ENCODE data around the gene RHBDF2. TPM values are rescaled to one million over a fixed set of nuclear protein-coding genes. Genes with fewer than 3 reads are reported as not detected.

RHBDF2 gene
- total RNA-seq, 1 donor from 2014 or later: 30.7 TPM

DNA sequence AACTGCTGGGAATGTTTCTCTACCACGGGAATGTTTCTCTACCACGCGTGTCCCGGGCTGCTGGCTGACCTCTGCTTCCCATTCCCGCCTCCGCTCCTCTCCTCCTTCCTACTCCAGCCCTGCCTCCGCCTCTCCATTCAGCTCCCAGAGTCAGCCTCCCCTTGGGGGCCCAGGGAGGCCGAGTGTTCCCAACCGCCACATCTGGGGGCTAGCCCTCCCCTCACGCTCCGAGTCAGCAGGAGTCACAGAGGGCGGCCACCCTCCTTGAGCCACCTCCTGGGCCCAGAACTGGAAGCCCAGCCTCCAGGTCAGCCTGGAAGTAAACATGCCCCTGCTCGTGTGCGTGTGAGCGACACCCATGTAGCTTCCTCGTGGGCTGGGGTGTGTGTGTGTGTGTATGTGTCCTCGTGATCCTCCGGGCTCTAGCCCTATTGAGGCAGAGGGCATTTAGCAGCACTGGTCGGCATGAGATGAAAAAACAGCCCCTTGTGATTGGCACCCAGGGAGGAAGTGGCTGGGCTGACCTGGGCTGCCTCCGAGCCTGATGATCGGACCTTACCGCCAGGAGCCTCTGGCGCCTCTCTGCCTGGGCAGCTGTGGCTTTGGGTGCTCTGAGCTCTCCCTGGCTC lies 29.0 kb upstream of the RHBDF2 start:
- Mint-ChIP-seq H3K27me3 (ENCODE audit: low read depth, unreplicated experiment) (no peaks in the 10 kb centered on the region), H3K9me3 (ENCODE audit: unreplicated experiment) (no peaks in the 10 kb centered on the region), H3K4me1 (ENCODE audit: low read depth, unreplicated experiment) (peaks cover 21% of the 10 kb centered on the region), H3K4me3 (ENCODE audit: unreplicated experiment) (peak overlapping the region; percentile 27), H3K27ac (ENCODE audit: unreplicated experiment) (peak overlapping the region; percentile 77), H3K36me3 (ENCODE audit: low read depth, unreplicated experiment) (peaks cover 3% of the 10 kb centered on the region)
- no peaks in the 10 kb centered on the region for H3K27me3 ChIP-seq (ENCODE audit: insufficient read depth, low read length)
- no peak for FAIRE-seq
- no peaks in the 10 kb centered on the region for H3K79me2 ChIP-seq (ENCODE audit: insufficient read depth, low read length)
- TF ChIP-seq EZH2 (IDR thresholded peaks at IDR 0.05; ENCODE audit: insufficient read depth, low read length) (no peak), CTCF (IDR thresholded peaks at IDR 0.05; ENCODE audit: insufficient read depth, low read depth, low read length) (no peak)
- DNase-seq (ENCODE audit: low read depth): no peak
- peak overlapping the region; percentile 66 for H3K27ac ChIP-seq (ENCODE audit: low read depth, low read length)
- peak overlapping the region; percentile 70 for H2AFZ ChIP-seq (ENCODE audit: low read depth, low read length)
- no peak overlapping the region for H3K4me3 ChIP-seq (ENCODE audit: insufficient read depth, low read depth, low read length)
- H3K9me3 ChIP-seq (ENCODE audit: insufficient read depth, low read depth, low read length): no peaks in the 10 kb centered on the region
- H3K9ac ChIP-seq (ENCODE audit: low read length): peak overlapping the region; percentile 60
- H3K36me3 ChIP-seq (ENCODE audit: insufficient read depth, low read length): no peaks in the 10 kb centered on the region
- no peaks in the 10 kb centered on the region for H4K20me1 ChIP-seq (ENCODE audit: insufficient read depth, low read length)
- peak overlapping the region; percentile 61 for H3K4me2 ChIP-seq (ENCODE audit: low read length)
- H3K4me1 ChIP-seq (ENCODE audit: insufficient read depth, low read length): peaks cover 41% of the 10 kb centered on the region

DNA sequence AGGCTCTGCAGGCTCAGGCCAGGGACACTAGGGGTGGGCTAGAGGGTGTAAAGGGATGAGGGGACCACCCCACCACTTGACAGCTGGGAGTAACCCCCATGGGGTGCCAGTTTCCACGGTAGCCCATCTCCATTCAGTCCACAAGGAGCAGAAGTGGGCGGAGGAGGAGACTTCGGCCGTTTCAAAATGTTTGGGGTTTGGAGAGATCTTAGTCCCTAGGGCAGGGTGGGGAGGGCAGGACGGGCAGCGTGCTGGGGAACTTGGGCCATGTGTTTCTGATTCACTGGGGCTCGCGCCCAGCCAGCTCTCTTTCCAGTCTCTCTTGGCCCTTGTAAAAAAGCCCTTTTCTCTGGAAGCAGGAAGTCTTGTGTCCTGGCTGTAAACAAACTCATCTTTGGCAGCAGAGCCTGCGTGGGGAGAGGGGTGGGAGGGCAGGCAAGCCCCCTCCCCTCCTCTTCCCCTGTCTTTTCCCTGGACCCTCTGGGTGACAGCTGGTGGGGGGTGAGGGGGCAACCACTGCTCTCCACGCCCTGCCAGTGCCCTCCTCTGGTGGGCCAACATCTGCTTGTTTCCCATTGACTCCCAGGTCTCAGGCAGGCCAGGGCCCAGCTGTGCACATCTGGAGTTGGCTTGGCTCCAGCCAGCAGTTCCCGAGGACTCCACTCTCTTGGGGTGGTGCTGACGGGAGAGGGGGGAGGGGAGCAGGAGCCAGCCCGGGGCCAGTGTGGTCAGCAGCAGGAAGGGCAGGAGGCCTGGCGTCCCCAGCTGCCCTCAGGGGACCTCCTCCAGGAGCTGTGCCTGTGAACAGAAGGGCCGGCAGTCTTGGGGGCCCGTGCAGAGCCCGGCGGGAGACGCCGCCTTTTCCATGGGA lies 28.2 kb upstream of the RHBDF2 start:
- Histone ChIP-seq H3K27ac (ENCODE audit: low read depth, low read length) (peak overlapping the region; percentile 66), H3K36me3 (ENCODE audit: insufficient read depth, low read length) (no peaks in the 10 kb centered on the region), H3K4me2 (ENCODE audit: low read length) (peak overlapping the region; percentile 61), H3K4me3 (ENCODE audit: insufficient read depth, low read depth, low read length) (no peak overlapping the region), H3K79me2 (ENCODE audit: insufficient read depth, low read length) (no peaks in the 10 kb centered on the region), H3K4me1 (ENCODE audit: insufficient read depth, low read length) (peaks cover 48% of the 10 kb centered on the region), H3K9ac (ENCODE audit: low read length) (peak overlapping the region; percentile 60), H3K27me3 (ENCODE audit: insufficient read depth, low read length) (no peaks in the 10 kb centered on the region), H3K9me3 (ENCODE audit: insufficient read depth, low read depth, low read length) (no peaks in the 10 kb centered on the region), H2AFZ (ENCODE audit: low read depth, low read length) (peak overlapping the region; percentile 70), H4K20me1 (ENCODE audit: insufficient read depth, low read length) (no peaks in the 10 kb centered on the region)
- Mint-ChIP-seq H3K4me1 (ENCODE audit: low read depth, unreplicated experiment) (peaks cover 19% of the 10 kb centered on the region), H3K36me3 (ENCODE audit: low read depth, unreplicated experiment) (peaks cover 3% of the 10 kb centered on the region), H3K27me3 (ENCODE audit: low read depth, unreplicated experiment) (no peaks in the 10 kb centered on the region), H3K9me3 (ENCODE audit: unreplicated experiment) (no peaks in the 10 kb centered on the region), H3K27ac (ENCODE audit: unreplicated experiment) (peak overlapping the region; percentile 77), H3K4me3 (ENCODE audit: unreplicated experiment) (no peak overlapping the region)
- no peak for TF ChIP-seq CTCF (IDR thresholded peaks at IDR 0.05; ENCODE audit: insufficient read depth, low read depth, low read length)
- TF ChIP-seq EZH2 (IDR thresholded peaks at IDR 0.05; ENCODE audit: insufficient read depth, low read length): no peak
- DNase-seq (ENCODE audit: low read depth) (peak; percentile 54), FAIRE-seq (no peak)
